Esophagus muscularis mucosa (tissue), 4 donors: ENCODE measurements around the gene SLC17A9. TPM values are rescaled to one million over a fixed set of nuclear protein-coding genes. Genes with fewer than 3 reads are reported as not detected.

Source experiments
- DNase-seq: peaks from one replicate; pipeline ENCODE4 v3.0.0-alpha.2; 2017; ENCODE audit errors: extremely low spot score
- H3K27ac ChIP-seq, 4 donors: fragments of 200-600 bp; sonication (generic); replicated peaks in 1 of 4; 1 replicate in 3 of 4; 2 replicates in 1 of 4; pipeline ENCODE4 v1.5.1; 2016 to 2019; ENCODE audit warnings: mild to moderate bottlenecking in 1 of 4
- H3K27me3 ChIP-seq, 4 donors: fragments of 200-600 bp; sonication (generic); one replicate each; pipeline versions ENCODE4 v1.5.1 to v1.6.0; 2016 to 2019
- H3K36me3 ChIP-seq, 4 donors: fragments of 200-600 bp; sonication (generic); one replicate each; pipeline ENCODE4 v1.5.1; 2016 to 2019
- H3K4me1 ChIP-seq, 4 donors: fragments of 200-600 bp; sonication (generic); one replicate each; pipeline ENCODE4 v1.5.1; 2016 to 2019
- H3K4me3 ChIP-seq, 4 donors: fragments of 200-600 bp; sonication (generic); 1 replicate in 2 of 4; 2 replicates in 2 of 4; pipeline ENCODE4 v1.5.1; 2016 to 2019; ENCODE audit warnings: mild to moderate bottlenecking in 4 of 4, moderate library complexity in 1 of 4
- H3K9me3 ChIP-seq, 4 donors: fragments of 200-600 bp; sonication (generic); 1 replicate in 3 of 4; 2 replicates in 1 of 4; pipeline ENCODE4 v1.5.1; 2016 to 2019
- CTCF ChIP-seq, 3 experiments: fragments of 200-600 bp in 2 of 3; fragments of 450-650 bp in 1 of 3; sonication (generic) in 2 of 3; IDR thresholded peaks; one replicate each; pipeline ENCODE4 v1.5.1; 2017 to 2019; ENCODE audit warnings: antibody characterized with exemption in 3 of 3, mild to moderate bottlenecking in 2 of 3, moderate library complexity in 1 of 3
- EP300 ChIP-seq: sonication (generic); formaldehyde crosslinking; IDR thresholded peaks from one replicate; pipeline ENCODE4 v1.6.1; 2017; ENCODE audit warnings: antibody characterized with exemption
- POLR2A ChIP-seq: fragments of 450-650 bp; IDR thresholded peaks from one replicate; pipeline ENCODE4 v1.6.1; 2017; ENCODE audit warnings: antibody characterized with exemption, moderate library complexity, mild to moderate bottlenecking, low read depth
- POLR2AphosphoS5 ChIP-seq, 2 donors: sonication (generic); formaldehyde crosslinking; IDR thresholded peaks; one replicate each; pipeline ENCODE4 v1.6.1; 2017; ENCODE audit warnings: antibody characterized with exemption in 2 of 2
- WGBS: methylation state at CpG from one replicate; pipeline ENCODE4 v1.1.5; 2018; 5-methylcytosine and 5-hydroxymethylcytosine counted together
- intact Hi-C: fragments of 100-400 bp; cut with DNase I; formaldehyde crosslinking; loops from one replicate; pipeline ENCODE4 v1.15.1; 2023
- total RNA-seq, 4 donors: library from RNA; depleted of rRNA; stranded (reverse); fragments of >200 nt; gene quantifications; one replicate each; pipeline versions ENCODE4 v1.1.0 to v1.2.1, GENCODE V29; 2016

Gene SLC17A9
- total RNA-seq, 4 donors from 2014 or later = 2.2 to 5.2 (median 2.7) TPM

GRCh38 chr20:62989201-62989601, 36.7 kb downstream of the SLC17A9 start:
- Histone ChIP-seq H3K27ac (no peak overlapping the region), H3K4me3 (no peak overlapping the region), H3K27me3 (peaks cover 0 to 85% (median 8%) of the 10 kb centered on the region in 4 donors), H3K36me3 (no peaks in the 10 kb centered on the region), H3K4me1 (no peaks in the 10 kb centered on the region), H3K9me3 (no peaks in the 10 kb centered on the region)
- intact Hi-C loops = no loop called here
- no peak for DNase-seq
- TF ChIP-seq POLR2AphosphoS5 (IDR thresholded peaks at IDR 0.05) = no peak
- no peak for TF ChIP-seq EP300
- no peak for TF ChIP-seq CTCF (IDR thresholded peaks at IDR 0.05)
- no peak for TF ChIP-seq POLR2A
- 57% methylated on average over 11 of the region's 11 CpGs for WGBS

GRCh38 chr20:62990306-62990825, 37.9 kb downstream of the SLC17A9 start:
- no peak for DNase-seq
- TF ChIP-seq POLR2A (no peak), CTCF (IDR thresholded peaks at IDR 0.05) (no peak), EP300 (no peak), POLR2AphosphoS5 (IDR thresholded peaks at IDR 0.05) (no peak)

DNA sequence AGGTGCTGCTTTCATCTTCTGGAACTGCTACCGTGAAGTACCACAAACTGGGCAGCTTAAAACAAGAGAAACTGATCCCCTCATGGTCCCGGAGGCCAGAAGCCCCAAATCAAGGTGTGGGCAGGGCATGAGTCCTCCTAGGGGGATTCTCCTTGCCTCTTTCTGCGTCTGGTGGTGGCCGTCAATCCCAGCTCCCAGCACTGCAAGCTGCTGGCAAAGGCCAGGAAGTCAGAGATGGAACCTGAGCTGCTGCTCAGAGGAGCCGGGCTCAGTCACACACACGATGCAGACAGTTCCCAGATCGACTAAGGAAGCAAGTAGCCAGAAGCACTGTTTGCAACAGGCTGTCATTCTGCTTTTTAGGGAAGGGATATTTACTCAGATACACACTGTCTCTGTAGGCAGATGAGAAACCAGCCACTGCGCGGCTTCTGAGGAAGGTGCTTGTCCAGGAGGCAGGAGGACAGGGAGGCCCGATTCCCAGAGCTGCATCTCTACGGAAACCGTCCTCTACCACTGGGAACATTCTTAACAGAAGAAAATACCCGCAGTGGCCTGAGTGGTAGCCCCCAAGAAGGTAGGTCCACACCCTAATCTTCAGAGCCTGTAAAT, 38.8 kb downstream of the SLC17A9 start:
- Histone ChIP-seq H3K36me3 (no peaks in the 10 kb centered on the region), H3K27me3 (peaks cover 0 to 83% (median 3%) of the 10 kb centered on the region in 4 donors)
- 62% methylated on average over 13 of the region's 13 CpGs for WGBS

More at GRCh38 chr20:62990306-62990825, 37.9 kb downstream of the SLC17A9 start:
- Histone ChIP-seq H3K27ac (no peak overlapping the region), H3K4me3 (no peak overlapping the region), H3K9me3 (no peaks in the 10 kb centered on the region), H3K27me3 (peaks cover 0 to 83% (median 9%) of the 10 kb centered on the region in 4 donors), H3K4me1 (no peaks in the 10 kb centered on the region), H3K36me3 (no peaks in the 10 kb centered on the region)
- intact Hi-C loops = no loop called here
- WGBS = 66% methylated on average over 7 of the region's 22 CpGs

DNA sequence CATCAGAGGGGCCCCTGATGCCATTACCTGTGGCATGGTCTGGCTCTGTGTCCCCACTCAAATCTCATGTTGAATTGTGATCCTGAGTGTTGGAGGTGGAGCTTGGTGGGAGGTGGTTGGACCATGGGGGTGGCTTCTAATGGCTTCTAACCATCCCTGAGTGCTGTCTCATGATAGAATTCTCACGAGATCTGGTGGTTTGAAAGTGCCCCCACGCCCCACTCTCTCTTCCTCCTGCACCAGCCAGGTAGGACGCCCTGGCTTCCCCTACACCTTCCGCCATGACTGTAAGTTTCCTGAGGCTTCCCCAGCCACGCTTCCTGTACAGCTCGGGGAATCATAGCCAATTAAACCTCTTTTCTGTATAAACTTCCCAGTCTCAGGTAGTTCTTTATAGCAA, 39.4 kb downstream of the SLC17A9 start:
- no peak for TF ChIP-seq CTCF (IDR thresholded peaks at IDR 0.05)
- intact Hi-C loops = no loop called here
- Histone ChIP-seq H3K27ac (no peak overlapping the region), H3K4me1 (no peaks in the 10 kb centered on the region), H3K36me3 (no peaks in the 10 kb centered on the region), H3K9me3 (no peaks in the 10 kb centered on the region), H3K4me3 (no peak overlapping the region), H3K27me3 (peaks cover 0 to 83% (median 3%) of the 10 kb centered on the region in 4 donors)
- DNase-seq = no peak
- 64% methylated on average over 6 of the region's 6 CpGs for WGBS

More for the DNA sequence above, 38.8 kb downstream of the SLC17A9 start:
- Histone ChIP-seq H3K27ac (no peak overlapping the region), H3K4me3 (no peak overlapping the region), H3K9me3 (no peaks in the 10 kb centered on the region), H3K4me1 (no peaks in the 10 kb centered on the region)
- intact Hi-C loops = no loop called here
- DNase-seq = no peak
- TF ChIP-seq POLR2A (no peak), CTCF (IDR thresholded peaks at IDR 0.05) (no peak), POLR2AphosphoS5 (IDR thresholded peaks at IDR 0.05) (no peak), EP300 (no peak)
